Brain pericyte (primary cell): ENCODE results near the gene VDR.

Experiments used
- DNase-seq: peaks from one replicate; pipeline ENCODE4 v3.0.0-alpha.2; 2012; ENCODE audit warnings: low read depth, low spot score

VDR gene

GRCh38 chr12:47894068-47894467 is 10.7 kb downstream of the VDR start:
- no peak for DNase-seq

GRCh38 chr12:47892819-47893218 is 12.0 kb downstream of the VDR start:
- DNase-seq = no peak

- DNase-seq = no peak
Measured at GRCh38 chr12:47891356-47891755, 13.4 kb downstream of the VDR start.

DNA sequence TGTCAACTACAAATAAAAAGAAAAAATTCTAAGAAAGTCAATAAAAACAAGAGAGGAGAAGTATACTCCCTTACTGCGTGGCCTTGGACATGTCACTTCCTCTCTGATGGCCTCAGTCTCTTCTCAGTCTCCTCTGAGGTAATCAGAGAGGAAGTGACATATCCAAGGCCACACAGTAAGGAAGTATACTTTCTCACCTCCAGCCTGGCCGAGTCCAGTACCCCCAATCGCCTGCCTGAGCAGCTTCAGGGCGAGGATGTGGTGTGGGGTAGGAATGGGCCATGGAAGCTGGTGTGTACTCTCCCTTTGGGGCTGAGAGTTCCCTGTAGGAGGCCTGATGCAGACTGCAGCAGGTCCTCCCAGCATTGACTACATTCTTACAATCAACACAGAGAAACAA is 15.8 kb downstream of the VDR start:
- no peak for DNase-seq

DNA sequence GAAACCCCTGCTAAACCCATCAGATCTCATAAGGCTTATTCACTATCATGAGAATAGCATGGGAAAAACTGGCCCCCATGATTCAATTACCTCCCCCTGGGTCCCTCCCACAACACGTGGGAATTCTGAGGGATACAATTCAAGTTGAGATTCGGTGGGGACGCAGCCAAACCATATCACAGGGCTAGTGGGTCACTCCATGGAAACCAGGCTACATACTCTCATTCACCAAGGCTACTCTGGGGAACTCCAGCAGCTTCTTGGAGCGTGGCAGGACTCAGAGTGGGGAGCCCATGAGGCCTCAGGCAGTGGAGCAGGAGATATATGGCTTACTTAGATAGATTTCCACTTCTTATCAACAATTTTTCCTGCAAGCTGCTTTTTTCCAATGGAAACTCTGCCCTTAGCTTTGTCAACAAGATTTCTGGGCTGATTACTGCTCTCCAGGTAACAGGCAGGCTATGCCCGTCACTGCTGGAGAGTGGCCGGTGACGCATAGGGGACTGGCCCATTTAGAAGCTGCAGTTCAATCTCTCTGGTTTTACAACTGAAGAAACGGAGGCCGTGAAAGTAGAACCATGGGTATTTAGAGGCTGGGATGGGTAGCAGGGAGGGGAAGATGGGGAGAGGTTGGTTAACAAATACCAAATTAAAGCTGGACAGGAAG is 16.5 kb downstream of the VDR start:
- no peak for DNase-seq

DNA sequence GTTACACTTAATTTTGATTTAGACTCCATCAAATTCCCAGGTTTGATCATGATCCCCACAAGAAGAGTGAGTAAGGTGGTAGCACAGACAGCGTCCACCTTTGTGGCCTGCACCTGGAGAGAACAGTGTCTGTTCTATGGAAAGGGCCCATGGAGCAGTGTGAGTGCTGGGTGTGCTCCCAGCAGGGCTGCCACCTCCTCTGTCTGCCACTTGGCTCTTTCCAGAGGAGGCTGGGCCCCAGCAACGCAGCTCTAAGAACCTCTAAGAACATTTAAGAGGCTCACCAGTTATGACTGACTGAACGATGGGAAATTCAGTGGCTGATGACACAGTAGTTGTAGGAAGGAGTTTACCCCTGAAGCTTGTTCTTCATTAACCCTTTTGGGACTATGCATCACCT is 17.3 kb downstream of the VDR start:
- DNase-seq = no peak

- no peak for DNase-seq
Measured at GRCh38 chr12:47886510-47887240, 18.1 kb downstream of the VDR start.

DNA sequence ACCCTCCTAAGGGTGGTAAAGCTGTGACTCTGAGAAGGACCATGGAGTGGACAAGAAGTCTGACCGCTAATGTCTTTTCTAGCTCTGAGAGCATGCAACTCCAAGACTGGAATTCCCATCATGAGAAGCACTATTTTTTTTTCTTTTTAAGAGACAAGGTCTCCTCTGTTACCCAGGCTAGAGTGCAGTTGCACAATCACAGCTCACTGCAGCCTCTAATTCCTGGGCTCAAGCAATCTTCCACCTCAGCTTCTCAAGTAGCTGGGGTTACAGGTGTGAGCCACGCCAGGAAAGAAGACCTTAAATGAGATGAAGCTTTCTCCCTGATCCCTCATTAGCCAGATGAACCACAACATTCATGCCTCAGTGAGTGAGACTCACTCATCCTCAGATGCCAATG is 19.2 kb downstream of the VDR start:
- DNase-seq = no peak

GRCh38 chr12:47885012-47885501 is 19.7 kb downstream of the VDR start:
- DNase-seq = no peak

GRCh38 chr12:47884501-47884900 is 20.3 kb downstream of the VDR start:
- no peak for DNase-seq

GRCh38 chr12:47883663-47884195 is 21.1 kb downstream of the VDR start:
- no peak for DNase-seq

DNA sequence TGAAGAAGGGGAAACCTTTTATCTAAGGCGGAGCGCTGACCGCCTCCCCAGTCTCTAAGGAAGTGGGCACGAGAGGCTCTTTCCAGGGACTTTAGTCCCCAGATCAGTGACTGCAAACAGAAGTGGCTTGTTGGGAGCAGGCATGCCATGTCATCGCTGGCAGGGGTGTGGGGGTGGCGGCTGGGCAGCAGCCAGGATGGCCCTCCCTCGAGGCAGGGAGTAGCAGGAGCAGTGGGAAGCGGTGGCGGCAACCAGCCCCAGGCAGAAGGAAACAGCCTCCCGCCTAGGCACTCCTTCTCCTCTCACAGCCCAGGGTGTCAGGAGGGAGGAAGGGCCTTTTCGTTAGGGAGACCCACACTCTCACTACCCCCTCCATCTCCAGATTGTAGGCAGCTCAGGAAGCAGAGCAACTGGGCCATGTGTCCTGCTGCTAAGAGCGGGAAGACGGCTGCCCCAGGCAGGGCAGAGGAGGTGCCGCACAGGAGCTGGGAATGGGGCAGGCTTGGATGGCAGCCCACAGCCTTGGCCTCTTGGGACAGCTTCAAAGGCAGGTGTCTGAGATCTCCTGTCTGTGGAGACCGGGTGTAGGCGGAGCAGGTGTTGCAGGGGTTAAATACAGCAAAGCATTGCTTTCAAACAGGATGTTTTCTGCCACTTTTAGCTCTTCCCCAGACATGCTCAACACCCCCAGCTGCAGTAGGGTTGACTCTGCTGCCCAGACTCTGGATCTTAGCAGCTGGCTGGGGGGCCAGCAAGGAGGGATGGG is 21.8 kb downstream of the VDR start:
- no peak for DNase-seq

- DNase-seq = no peak
Measured at GRCh38 chr12:47881826-47882427, 22.9 kb downstream of the VDR start.

- no peak for DNase-seq
Measured at GRCh38 chr12:47881051-47881450, 23.7 kb downstream of the VDR start.

- DNase-seq = no peak
Measured at GRCh38 chr12:47878918-47879481, 25.8 kb downstream of the VDR start.

DNA sequence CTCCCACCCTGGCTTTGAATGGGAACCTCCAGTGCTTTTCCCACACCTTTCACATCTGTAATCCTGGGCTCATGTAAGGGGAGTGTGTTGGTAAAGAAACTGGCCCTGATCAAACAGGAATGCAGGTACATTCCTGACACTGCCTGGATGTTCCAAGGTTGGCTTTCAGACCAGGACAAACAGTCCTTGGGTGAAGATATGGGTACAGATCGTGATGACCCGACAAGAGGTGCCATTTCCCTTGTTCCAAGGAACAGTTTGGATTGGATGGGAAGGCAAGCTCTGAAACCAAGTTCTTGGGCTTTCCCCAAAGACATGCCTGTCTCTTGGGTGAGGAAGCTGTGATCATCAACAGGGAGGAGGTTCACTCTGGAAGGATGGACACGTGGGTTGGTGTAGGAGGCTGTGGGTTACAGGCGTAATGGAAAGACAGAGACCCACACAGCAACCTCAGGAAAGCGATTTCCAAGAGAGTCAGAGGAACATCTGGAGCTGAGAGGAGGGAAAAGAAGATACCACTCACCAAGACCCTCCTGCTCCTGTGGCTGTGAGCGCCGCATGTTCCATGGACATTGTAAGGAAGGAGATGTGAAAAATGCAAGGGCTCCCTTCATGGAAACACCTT is 26.4 kb downstream of the VDR start:
- DNase-seq = no peak

DNA sequence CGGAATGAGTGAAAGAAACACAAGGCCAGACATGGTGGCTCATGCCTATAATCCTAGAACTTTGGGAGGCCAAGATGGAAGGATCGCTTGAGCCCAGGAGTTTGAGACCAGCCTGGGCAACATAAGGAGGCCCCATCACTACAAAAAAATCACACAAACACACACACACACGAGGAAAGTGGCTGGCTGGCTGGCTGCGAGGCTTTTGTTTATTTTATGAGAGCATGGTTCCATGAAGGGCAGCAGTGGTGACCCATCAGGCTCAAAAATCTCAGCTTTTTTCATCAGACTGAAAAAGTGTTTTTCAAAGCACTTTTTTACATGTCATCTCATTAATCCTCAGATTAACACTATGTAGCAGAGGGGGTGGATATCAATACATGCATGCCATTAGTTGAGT is 27.7 kb downstream of the VDR start:
- DNase-seq = no peak

DNA sequence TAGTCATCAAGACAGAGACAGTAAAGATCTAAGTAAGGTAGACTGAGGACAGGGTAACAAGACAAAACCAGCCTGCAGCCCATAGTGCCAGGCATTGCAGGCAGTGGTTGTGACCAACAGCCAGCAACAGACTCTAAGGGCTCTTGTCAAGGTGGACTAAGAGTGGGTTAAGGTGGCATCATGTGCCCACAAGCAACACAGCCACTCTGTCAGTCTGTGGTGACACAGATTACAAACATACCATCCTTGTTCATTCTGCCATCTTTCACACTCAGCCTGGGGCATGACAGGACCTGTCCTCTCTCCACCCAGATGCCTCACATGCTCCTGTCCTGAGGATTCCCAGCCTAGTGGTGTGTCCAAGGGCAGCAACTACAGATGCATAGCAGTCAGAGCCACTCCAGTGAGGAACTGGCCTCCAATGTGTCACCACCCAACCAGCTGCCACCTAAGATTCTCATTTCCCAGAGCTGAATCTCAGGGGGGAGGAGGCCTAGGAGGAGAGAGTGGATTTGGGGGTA is 28.3 kb downstream of the VDR start:
- no peak for DNase-seq

GRCh38 chr12:47875746-47876439 is 28.9 kb downstream of the VDR start:
- DNase-seq = no peak

DNA sequence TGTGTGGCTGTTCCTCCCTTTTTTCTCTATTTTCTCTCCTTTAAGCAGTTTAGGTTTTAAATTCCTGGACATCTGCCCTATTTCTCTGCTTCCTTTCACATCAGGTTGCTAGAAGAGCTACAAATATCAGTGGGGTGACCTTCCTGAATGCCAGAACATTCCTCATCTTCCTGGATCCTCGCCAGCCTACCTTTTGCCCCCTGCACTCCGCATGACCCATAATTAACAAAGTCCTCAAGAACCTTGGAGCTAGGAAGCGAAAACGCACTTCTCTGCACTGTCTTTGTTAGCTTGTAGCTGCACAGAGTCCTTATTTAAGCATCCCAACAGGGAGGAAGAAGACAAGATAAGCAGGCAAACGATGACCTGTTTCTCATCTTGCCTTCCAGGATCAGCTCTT is 30.5 kb downstream of the VDR start:
- no peak for DNase-seq
